GM18505 (cell line): ENCODE results near the gene MAP10.

ENCODE experiments used
- ATAC-seq: cut with Tn5 transposase; IDR thresholded peaks from one replicate; pipeline ENCODE4 v1.9.1; 2021; ENCODE audit not compliant: unreplicated experiment
- POLR2A ChIP-seq: IDR thresholded peaks from 4 replicates; pipeline ENCODE4 v1.6.1; 2011; ENCODE audit warnings: borderline replicate concordance; ENCODE audit not compliant: insufficient read depth, insufficient read length; ENCODE audit errors: extremely low read depth

Gene MAP10, protein sequence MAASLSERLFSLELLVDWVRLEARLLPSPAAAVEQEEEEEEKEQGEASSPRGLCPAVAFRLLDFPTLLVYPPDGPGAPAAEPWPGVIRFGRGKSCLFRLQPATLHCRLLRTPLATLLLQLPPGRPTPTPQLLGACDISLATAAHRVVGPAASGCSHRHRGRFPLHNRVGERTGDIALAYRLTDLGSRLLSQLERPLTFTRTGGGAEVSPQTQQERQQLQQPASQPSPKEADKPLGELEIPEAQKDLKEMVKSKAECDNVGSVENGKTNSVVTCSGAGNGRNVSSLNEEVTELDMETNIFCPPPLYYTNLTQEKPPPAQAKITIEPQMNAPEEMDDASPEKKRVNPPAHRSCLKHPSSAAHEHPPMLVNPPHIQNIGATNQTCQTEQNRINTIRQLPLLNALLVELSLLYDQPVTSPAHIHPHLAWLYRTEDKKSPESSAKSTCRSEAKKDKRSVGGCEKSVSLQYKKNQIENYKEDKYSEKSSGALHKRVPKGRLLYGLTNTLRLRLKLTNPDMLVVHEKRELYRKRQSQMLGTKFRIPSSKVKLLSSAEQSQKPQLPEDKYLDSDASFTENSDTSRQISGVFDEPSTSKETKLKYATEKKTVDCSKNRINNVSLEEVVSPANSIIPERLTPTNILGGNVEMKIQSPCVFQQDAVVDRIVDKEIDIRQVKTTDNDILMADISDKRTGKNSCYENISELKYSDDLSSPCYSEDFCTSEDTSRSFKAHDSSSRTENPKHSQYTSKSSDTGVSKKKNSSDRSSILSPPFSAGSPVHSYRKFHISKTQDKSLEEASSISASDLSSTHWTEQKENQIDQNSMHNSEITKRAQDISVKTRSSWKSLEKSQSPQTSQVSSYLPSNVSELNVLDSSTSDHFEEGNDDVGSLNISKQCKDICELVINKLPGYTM

DNA sequence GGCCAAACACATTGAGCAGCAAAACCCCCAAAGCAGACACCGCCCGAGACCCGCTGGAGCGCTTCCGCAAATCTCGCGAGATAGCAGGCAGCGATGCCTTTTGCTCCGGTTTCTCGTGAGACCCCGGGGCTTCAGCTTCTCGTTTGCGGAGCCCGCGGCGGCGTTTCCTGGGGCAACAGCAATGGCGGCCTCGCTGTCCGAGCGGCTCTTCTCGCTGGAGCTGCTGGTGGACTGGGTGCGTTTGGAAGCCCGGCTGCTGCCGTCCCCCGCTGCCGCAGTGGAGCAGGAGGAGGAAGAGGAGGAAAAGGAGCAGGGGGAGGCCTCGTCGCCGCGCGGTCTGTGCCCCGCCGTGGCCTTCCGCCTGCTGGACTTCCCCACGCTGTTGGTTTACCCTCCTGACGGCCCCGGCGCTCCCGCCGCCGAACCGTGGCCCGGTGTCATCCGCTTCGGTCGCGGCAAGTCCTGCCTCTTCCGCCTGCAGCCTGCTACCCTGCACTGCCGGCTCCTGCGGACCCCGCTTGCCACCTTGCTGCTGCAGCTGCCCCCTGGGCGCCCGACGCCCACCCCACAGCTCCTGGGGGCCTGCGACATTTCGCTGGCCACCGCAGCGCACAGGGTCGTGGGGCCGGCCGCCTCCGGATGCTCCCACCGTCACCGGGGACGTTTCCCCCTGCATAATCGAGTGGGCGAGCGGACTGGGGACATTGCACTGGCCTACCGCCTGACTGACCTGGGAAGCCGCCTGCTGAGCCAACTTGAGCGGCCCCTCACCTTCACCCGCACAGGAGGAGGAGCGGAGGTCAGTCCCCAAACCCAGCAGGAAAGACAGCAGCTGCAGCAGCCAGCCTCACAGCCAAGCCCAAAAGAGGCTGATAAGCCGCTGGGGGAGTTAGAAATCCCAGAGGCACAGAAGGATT lies at the start of gene MAP10:
TSS of gene MAP10 (plus strand) at position 148 of the 917 bp plus-strand sequence. CDS start at position 182, 34 bp downstream.
- ATAC-seq, result peak; percentile 90
- TF ChIP-seq POLR2A, result peak; percentile 85

DNA sequence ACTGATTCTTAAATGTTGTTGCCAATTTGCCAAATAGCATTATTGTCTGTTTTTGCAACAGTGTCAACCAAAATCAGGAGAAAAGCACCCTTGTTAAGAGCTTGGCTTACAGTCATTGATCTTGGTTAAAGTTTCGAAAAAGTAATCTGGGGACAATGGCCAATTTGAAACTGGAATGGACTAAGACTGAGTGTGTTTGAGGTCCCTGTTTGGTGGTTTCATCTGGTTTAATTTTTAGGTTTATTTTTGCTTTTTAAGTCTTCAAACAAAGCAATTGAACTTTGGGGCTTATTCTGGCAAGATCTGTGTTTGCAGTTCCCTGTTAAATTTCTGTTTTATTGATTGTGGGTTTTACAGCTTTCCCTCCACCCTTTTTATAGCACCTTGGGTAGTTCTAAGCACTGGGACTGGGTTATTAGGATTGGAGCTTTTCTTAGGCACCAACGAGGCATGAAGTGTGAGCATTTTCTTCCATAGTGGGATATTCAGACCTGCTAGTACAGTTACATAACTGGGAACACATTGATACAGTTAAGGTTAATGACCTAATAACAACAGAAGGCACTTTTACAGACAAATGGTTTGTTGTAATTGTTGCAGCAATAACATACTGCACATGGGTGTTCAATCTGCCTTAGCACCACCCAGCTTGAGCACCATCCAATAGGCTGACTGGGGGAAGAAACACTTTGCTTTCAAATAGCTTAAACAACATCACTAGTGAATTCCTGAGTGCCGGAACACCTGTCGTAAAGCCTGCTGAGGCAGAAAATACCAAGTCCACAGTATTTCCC lies 40.6 kb upstream of the MAP10 start:
- ATAC-seq, result no peak
- TF ChIP-seq POLR2A, result no peak

DNA sequence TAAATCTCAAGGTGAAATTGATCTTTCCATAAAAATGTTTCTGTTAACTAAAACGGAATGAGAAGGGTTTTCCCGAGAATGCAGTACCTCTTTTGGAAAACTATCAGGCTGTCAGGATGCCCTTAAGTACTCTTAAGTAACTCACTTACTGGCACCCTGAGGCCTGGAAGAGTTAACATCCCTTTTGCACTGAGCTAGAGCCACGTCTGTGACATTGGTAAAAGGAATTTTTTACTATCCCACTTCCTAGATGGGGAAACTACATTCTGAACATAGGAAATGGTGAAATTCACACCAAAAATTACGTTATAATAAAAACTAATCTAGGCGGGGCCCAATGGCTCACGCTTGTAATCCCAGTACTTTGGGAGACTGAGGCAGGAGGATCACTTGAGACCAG lies 39.7 kb upstream of the MAP10 start:
- TF ChIP-seq POLR2A, result no peak
- ATAC-seq, result no peak

DNA sequence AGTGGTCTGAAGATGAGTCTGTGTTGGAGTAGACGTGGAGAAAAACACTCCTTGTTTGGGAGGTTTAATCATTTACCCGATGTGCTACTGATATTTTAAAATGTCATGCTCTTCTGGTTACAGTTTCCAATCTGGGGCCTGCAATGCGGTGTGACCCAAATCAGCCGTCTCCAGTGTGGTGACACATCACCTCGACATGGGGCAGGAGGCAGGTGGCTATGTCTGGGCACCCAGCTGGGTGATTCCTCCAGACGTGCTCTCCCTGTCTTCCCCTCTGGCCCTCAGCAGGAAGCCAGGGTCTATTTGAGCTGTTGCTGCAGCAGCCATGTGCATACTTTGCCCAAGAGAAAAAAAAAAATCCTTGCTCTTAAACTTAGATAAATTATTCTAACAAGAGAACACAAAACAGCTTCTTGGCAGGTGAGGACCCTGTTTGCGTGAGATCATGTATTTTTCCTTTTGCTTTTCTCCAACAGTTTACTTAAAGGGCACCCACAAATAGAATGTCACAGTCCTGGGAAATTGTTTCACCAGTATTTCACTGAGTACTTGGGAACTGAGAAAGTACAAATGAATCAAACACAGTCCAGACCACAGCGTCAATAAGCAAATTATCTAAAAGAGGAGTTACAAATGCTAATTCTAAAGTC lies 38.9 kb upstream of the MAP10 start:
- no peak for ATAC-seq
- TF ChIP-seq POLR2A, result no peak

DNA sequence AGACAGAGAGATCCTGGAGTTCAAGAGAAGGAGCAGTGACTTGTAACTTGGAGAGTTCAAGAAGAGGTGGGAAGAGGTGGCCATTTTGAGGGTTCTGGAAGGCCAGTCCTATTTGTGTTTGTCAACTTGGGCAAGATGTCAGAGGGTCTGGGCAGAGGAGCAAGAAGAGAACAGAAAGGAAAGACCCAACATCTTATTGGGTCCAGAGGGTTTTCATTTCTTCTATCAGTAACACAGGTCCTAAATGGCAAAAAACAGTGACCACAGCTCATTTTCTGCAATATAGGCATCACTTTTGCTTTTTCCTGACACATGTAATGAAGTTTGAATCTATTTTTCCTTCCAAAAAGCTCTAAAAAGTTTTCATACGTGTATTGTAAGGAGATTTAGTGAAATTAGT lies 38.3 kb upstream of the MAP10 start:
- ATAC-seq, result no peak
- no peak for TF ChIP-seq POLR2A

DNA sequence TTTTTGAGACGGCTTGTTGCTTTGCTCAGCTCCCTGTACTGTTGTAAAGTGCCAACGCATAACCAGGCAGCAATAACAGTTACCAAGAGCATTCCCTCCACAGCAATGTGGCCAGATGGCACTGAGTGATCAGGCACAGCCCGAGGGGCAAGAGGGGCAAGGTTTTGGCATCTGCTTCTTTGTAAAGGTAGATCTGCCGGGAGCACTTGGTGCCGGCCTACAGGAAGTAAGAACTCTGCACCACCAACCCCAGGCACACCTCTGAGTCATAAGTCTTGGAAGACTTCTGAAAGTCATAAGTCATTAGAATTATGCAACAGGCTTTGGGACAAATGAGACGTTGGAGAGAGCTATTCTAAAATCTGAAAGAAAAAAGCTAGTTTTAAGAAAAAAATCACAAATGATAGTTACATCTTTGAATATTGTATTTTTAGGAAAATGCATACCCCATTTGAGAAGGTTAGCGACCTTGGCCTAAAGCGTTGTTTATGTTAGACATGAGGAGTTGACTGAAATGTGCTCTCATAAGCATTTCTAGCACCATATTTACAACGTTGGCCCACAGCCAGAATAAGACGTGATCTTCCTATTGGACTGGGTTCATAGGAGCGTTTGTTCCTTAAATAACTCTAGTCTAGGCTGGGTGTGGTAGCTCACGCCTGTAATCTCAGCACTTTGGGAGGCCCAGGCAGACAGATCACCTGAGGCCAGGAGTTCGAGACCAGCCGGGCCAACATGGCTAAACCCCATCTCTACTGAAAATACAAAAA lies 37.7 kb upstream of the MAP10 start:
- no peak for ATAC-seq
- TF ChIP-seq POLR2A, result no peak

DNA sequence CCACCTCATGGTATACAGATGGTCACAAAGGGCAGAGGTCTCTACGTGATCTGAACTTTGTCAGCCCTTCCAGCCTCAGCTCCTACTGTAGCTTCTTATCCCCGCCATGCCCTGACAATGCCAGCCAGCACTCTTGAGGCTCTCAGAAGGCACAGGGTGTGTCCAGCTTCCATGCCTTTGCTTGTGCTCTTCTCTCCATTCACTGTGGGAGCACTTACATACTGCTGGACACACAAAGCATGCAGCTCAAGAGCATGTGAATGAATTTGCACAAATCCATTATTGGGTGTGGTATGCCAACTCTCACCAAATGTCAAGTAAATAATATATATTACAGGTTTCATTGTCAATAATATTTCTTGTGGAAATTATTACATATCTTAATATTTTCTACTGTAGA lies 36.4 kb upstream of the MAP10 start:
- no peak for TF ChIP-seq POLR2A
- no peak for ATAC-seq

DNA sequence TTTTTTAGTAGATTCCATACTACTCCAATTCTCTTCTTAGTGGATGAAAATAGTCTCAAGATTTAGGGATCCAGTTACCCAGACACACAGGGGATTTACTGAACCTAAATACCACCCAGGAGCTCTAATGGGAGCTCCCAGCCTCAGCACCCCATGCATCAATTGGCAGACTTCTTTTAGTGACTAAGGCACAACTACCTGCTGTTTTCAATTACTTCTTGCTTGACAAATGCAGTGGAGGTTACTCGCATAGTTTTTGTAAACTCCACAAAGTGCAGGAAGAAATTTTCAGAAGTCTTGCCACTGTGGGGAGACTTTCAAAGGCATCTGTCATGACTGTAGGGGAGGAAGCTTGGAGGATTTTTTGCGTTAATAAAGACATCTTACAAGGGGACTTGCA lies 35.5 kb upstream of the MAP10 start:
- no peak for TF ChIP-seq POLR2A
- ATAC-seq, result no peak

DNA sequence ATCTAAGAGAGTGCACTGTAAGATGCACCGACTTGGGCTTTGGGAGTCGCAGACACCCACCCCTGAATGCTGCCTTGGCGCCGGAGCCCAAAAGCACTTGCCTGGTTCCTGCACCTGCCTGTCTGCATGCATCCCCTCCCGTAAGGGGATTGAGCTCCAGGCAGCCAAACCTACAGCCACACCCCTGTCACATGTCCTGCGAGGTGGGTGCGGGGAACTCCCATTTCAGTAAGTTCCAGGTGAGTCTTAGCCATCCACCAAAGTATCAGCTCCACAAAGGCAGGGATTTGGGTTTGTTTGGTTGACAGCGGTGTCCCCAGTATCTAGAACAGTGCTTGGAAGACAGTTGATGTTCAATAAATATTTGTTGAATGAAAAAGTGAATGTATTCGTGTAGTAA lies 31.5 kb upstream of the MAP10 start:
- TF ChIP-seq POLR2A, result no peak
- ATAC-seq, result no peak

DNA sequence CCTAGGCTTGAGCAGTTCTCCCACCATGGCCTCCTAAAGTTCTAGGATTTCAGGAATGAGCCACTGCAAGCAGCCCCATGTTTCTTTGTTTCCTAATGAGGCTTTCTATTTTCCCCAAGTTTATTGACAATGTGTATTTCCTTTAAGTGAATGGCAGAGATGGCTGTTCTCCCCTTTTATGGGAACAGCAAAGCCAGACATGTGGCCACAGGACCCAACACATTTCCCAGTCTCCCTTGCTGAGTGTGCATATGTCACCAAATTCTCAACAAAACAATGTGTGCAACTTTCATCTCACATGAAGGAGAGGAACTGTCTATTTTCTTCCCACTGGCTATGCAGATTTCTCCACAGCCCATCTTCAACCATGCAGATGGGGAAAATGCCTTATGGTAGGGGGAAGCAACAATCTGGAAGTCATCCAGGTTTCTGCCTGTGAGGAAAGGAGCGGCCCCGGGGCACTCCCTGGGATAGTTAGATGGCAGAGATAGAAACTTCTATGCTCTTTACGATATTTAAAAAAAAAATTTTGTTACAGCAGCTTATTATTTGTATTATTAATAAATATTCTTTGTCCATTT lies 28.6 kb upstream of the MAP10 start:
- TF ChIP-seq POLR2A, result no peak
- no peak for ATAC-seq

DNA sequence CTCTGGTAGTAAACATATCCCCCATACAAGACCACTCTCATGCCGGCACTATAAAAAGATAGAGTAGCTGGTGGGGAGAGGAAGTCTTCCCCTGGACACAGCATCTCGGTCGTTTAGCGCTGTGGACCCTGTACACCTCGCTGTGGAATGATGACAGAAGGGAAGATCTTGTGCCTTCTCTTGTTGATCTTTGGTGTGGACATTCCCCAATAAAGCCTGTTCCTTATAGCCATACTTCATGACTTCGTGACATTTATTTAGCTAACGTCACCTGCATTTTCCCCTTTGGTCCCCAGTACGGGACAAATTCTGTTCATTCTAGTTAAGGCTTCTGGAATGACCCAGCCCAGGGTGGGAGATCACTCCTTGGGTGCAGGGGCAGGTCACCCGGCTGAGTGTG lies 24.9 kb upstream of the MAP10 start:
- TF ChIP-seq POLR2A, result no peak
- no peak for ATAC-seq
